ENCODE results near the gene TBC1D16.

GRCh38 chr17:80024206-80024972 is 11.3 kb downstream of the TBC1D16 start:
- no peak for TF ChIP-seq POLR2AphosphoS5 (IDR thresholded peaks at IDR 0.05)
- TF ChIP-seq, protein P1, sequence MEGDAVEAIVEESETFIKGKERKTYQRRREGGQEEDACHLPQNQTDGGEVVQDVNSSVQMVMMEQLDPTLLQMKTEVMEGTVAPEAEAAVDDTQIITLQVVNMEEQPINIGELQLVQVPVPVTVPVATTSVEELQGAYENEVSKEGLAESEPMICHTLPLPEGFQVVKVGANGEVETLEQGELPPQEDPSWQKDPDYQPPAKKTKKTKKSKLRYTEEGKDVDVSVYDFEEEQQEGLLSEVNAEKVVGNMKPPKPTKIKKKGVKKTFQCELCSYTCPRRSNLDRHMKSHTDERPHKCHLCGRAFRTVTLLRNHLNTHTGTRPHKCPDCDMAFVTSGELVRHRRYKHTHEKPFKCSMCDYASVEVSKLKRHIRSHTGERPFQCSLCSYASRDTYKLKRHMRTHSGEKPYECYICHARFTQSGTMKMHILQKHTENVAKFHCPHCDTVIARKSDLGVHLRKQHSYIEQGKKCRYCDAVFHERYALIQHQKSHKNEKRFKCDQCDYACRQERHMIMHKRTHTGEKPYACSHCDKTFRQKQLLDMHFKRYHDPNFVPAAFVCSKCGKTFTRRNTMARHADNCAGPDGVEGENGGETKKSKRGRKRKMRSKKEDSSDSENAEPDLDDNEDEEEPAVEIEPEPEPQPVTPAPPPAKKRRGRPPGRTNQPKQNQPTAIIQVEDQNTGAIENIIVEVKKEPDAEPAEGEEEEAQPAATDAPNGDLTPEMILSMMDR (IDR thresholded peaks at IDR 0.05), result no peak
- TF ChIP-seq POLR2A (IDR thresholded peaks at IDR 0.05), result no peak

Data from gastroesophageal sphincter (tissue), 3 donors.